MV-4-11 (cell line): ENCODE measurements around the gene CAMKV.
"Not testable (repeated sequence)": the region's sequence is repeated elsewhere in the genome, so short reads cannot be mapped to it uniquely, and the experiment has no call there.

Source experiments
- DNase-seq: peaks from one replicate; lab custom pipeline; 2025; lab: John Stamatoyannopoulos, UW

CAMKV gene

GRCh38 chr3:49869525-49870126 lies at the start of gene CAMKV:
Gene CAMKV (minus strand): TSS chr3:49869906. CDS start chr3:49862388, 7,518 bp downstream.
- peak; percentile 22 for DNase-seq

- DNase-seq: peak; percentile 87
Measured at GRCh38 chr3:49917806-49918590, 48.3 kb upstream of the CAMKV start.

- peak; percentile 89 for DNase-seq
Measured at GRCh38 chr3:49916686-49917085, 47.0 kb upstream of the CAMKV start.

GRCh38 chr3:49914906-49915305 lies 45.2 kb upstream of the CAMKV start:
- peak; percentile 69 for DNase-seq

- no peak for DNase-seq
Measured at GRCh38 chr3:49912881-49913281, 43.2 kb upstream of the CAMKV start.

GRCh38 chr3:49911611-49912010 lies 41.9 kb upstream of the CAMKV start:
- DNase-seq: no peak

GRCh38 chr3:49911124-49911420 lies 41.4 kb upstream of the CAMKV start:
- DNase-seq: no peak

GRCh38 chr3:49910409-49911123 lies 40.9 kb upstream of the CAMKV start:
- DNase-seq: no peak

GRCh38 chr3:49908373-49909199 lies 38.9 kb upstream of the CAMKV start:
- no peak for DNase-seq

- peak; percentile 21 for DNase-seq
Measured at GRCh38 chr3:49906073-49906743, 36.5 kb upstream of the CAMKV start.

GRCh38 chr3:49904448-49904847 lies 34.7 kb upstream of the CAMKV start:
- not testable (repeated sequence) for DNase-seq

GRCh38 chr3:49903451-49904424 lies 34.0 kb upstream of the CAMKV start, which contains the start of gene MST1R:
Gene MST1R (minus strand): TSS chr3:49903873. CDS start chr3:49903609, 264 bp downstream.
- DNase-seq: no peak

GRCh38 chr3:49902511-49903345 lies 33.0 kb upstream of the CAMKV start:
- no peak for DNase-seq

GRCh38 chr3:49901366-49902339 lies 31.9 kb upstream of the CAMKV start:
- no peak for DNase-seq

GRCh38 chr3:49900491-49901153 lies 30.9 kb upstream of the CAMKV start:
- DNase-seq: no peak

GRCh38 chr3:49899815-49900214 lies 30.1 kb upstream of the CAMKV start:
- DNase-seq: peak; percentile 52

- DNase-seq: no peak
Measured at GRCh38 chr3:49898991-49899390, 29.3 kb upstream of the CAMKV start.

GRCh38 chr3:49896345-49896744 lies 26.6 kb upstream of the CAMKV start:
- DNase-seq: no peak
